Bronchial epithelial cell (primary cell): ENCODE data around the gene CDH13. TPM values are rescaled to one million over a fixed set of nuclear protein-coding genes. Genes with fewer than 3 reads are reported as not detected.
A peak's percentile ranks its signal among the peaks of the same experiment; 100 is the strongest.

ENCODE experiments used
- DNase-seq: peaks from one replicate; pipeline ENCODE4 v3.0.0-alpha.2; 2010; ENCODE audit warnings: low read depth
- FAIRE-seq: peaks from 2 replicates; lab custom pipeline; 2011; peaks lifted over from hg19 to GRCh38; lab: Jason Lieb, UNC
- H3K27me3 ChIP-seq: 2 replicates; pipeline ENCODE4 v1.5.1; 2011; ENCODE audit warnings: low read length; ENCODE audit not compliant: control insufficient read depth, insufficient read depth
- H3K36me3 ChIP-seq: 2 replicates; pipeline ENCODE4 v1.5.1; 2011; ENCODE audit warnings: low read length; ENCODE audit not compliant: control insufficient read depth, insufficient read depth
- H3K4me3 ChIP-seq: 2 replicates; pipeline ENCODE4 v1.5.1; 2011; ENCODE audit warnings: mild to moderate bottlenecking, low read depth, low read length, control low read depth
- total RNA-seq: library from RNA; depleted of rRNA; stranded (reverse); fragments of >200 nt; gene quantifications from 2 replicates; pipeline ENCODE4 v1.2.1, GENCODE V29; 2014
- TF ChIP-seq, protein P1 (sequence below): IDR thresholded peaks from 2 replicates; pipeline ENCODE4 v1.5.1; 2011; ENCODE audit warnings: mild to moderate bottlenecking, moderate library complexity, low read length, control low read depth, inconsistent platforms; ENCODE audit not compliant: insufficient read depth, severe bottlenecking

The CDH13 gene
- total RNA-seq, 1 donor from 2014 or later, result 31.3 TPM

DNA sequence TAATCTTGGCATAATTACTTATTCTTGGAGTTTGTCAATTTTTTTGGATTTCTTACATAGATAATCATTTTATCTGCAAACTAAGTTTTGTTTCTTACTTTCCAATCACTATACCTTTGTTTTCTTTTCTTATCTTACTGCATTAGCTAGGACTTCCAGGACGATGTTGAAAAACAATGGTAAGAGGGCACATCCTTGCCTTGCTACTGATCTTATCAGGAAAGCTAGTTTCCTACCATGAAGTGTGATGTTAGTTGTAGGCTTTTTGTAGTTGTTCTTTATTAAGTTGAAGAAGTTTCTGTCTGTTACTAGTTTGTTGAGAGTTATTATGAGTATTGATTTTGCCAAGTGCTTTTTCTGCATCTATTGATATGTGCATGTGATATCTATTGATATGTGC lies 31.0 kb downstream of the CDH13 start:
- Histone ChIP-seq H3K36me3 (no peaks in the 10 kb centered on the region), H3K27me3 (no peaks in the 10 kb centered on the region), H3K4me3 (no peak overlapping the region)
- no peak for FAIRE-seq
- TF ChIP-seq, protein P1, sequence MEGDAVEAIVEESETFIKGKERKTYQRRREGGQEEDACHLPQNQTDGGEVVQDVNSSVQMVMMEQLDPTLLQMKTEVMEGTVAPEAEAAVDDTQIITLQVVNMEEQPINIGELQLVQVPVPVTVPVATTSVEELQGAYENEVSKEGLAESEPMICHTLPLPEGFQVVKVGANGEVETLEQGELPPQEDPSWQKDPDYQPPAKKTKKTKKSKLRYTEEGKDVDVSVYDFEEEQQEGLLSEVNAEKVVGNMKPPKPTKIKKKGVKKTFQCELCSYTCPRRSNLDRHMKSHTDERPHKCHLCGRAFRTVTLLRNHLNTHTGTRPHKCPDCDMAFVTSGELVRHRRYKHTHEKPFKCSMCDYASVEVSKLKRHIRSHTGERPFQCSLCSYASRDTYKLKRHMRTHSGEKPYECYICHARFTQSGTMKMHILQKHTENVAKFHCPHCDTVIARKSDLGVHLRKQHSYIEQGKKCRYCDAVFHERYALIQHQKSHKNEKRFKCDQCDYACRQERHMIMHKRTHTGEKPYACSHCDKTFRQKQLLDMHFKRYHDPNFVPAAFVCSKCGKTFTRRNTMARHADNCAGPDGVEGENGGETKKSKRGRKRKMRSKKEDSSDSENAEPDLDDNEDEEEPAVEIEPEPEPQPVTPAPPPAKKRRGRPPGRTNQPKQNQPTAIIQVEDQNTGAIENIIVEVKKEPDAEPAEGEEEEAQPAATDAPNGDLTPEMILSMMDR, result no peak
- DNase-seq, result no peak

DNA sequence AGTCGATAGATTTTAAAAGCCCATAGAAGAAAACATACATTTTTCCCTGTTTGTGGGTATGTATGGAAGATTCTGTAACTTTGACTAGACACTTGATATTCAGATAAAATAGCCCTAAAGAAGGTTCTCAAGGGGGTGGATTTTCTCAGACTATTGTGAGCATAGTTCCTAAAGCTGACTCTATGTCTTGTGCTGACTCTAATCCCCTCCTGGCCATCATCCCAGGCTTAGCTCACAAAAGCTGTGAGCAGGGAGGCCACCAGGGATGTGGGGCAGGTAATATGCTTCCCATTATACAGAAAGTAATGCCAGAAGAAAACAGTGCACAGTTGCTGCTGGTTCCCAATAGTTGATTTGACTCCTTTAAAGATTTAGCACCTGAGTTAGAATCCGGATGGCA lies 32.0 kb downstream of the CDH13 start:
- no peaks in the 10 kb centered on the region for H3K36me3 ChIP-seq
- FAIRE-seq, result no peak
- no peak overlapping the region for H3K4me3 ChIP-seq
- H3K27me3 ChIP-seq, result no peaks in the 10 kb centered on the region
- DNase-seq, result no peak
- TF ChIP-seq, protein P1, result no peak

DNA sequence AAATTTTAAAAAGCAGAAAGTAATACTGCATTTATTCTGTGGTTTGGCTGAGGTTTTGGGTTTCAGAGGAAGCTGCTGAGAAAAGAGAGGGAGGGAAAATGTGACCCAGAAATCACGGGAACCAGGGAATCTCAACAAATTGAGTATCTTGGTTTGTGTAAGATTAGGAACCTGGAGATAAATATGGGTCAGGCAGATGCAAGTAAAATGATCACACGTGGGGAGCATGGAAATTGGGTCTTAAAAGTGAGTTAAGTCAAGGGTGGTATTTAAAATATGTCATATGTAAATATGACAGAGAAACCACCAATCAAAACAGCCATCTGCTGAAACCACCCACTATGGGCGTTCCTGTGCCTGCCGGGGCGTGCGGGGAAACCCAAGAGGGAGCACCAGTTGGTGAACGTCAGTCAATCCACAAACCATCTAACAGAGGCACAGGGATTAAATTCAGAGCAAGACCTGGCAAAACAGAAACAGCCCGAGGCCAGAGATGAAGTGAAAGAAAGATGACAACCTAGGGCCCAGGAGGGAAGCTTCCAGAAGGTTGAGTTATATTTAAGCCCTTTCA lies 33.4 kb downstream of the CDH13 start:
- TF ChIP-seq, protein P1, result no peak
- Histone ChIP-seq H3K4me3 (no peak overlapping the region), H3K27me3 (no peaks in the 10 kb centered on the region), H3K36me3 (no peaks in the 10 kb centered on the region)
- no peak for FAIRE-seq
- DNase-seq, result peak; percentile 70

DNA sequence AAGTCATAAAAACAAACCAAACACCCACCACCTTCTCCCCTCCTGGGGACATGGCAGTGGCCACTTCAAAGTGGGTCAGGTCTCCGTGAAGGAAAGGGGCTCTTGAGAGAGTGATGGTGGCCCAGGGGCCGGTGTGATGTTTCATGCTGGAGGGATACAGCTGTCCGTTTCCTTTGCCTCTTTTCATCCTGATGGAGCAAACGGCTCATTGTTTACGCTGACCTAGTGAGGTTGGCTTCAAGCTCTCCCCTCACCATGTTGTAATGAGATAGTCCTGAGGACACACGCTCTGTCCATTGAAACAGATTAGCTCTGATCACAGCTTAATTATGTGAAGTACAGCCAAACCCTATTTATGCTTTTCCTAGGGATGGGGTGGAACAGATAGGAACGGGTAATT lies 34.2 kb downstream of the CDH13 start:
- peak; percentile 13 for FAIRE-seq
- Histone ChIP-seq H3K4me3 (no peak overlapping the region), H3K27me3 (no peaks in the 10 kb centered on the region), H3K36me3 (no peaks in the 10 kb centered on the region)
- DNase-seq, result no peak
- TF ChIP-seq, protein P1, result no peak

DNA sequence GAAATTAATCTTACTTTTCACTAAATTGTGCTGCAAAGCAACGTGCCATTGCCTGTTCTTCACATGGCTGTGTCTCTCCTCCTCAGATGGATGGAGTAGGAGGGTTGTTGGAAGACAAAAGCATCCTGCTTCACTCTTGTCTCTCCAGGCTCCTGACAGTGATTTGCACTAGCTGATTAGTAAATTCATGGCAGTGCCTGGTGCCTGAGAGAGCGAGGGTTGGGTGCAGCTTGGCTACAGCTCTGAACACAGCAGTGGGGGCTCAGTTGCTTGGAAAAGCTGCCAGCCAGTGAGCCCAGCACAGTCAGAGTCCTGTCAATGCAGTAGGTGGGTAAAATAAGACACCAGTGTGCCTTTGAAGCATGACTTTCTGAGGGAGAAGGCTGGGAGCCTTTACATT lies 37.4 kb downstream of the CDH13 start:
- Histone ChIP-seq H3K36me3 (no peaks in the 10 kb centered on the region), H3K4me3 (no peak overlapping the region), H3K27me3 (no peaks in the 10 kb centered on the region)
- FAIRE-seq, result no peak
- no peak for DNase-seq
- TF ChIP-seq, protein P1, result no peak

DNA sequence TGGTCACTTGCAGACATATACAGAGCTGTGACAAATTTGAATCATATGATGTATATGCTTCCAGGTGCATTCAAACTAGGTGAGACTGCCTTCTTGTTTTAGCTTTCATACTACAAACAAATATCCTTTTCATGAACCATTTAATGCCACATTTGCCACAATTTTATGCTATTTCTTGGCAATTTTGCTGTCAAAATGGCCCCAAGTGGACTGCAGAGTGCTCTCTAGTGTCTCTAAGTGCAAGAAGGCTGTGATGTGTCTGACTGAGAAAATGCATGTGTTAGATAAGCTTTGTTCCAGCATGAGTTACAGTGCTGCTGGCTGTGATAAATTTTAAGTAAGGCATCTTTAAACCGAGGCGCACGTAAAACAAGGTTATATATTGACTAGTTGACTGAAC lies 38.3 kb downstream of the CDH13 start:
- no peak for FAIRE-seq

More for the DNA sequence above, 38.3 kb downstream of the CDH13 start:
- Histone ChIP-seq H3K4me3 (no peak overlapping the region), H3K36me3 (no peaks in the 10 kb centered on the region), H3K27me3 (no peaks in the 10 kb centered on the region)
- no peak for DNase-seq
- TF ChIP-seq, protein P1, result no peak
